NT2/D1 (cell line): ENCODE results near the gene CCDC154.

ENCODE experiments used
- SUZ12 ChIP-seq: IDR thresholded peaks from 2 replicates; pipeline ENCODE4 v1.6.1; 2011; ENCODE audit not compliant: insufficient read length, insufficient read depth; ENCODE audit errors: extremely low read depth
- YY1 ChIP-seq: IDR thresholded peaks from 2 replicates; pipeline ENCODE4 v1.6.1; 2011; ENCODE audit not compliant: insufficient read length, insufficient read depth
- ZNF274 ChIP-seq: IDR thresholded peaks from 2 replicates; pipeline ENCODE4 v1.6.1; 2011; ENCODE audit warnings: mild to moderate bottlenecking, low read depth, low read length

- no peak for TF ChIP-seq ZNF274
- TF ChIP-seq SUZ12 = no peak
- no peak for TF ChIP-seq YY1
Observed at GRCh38 chr16:1455190-1456171, 11.1 kb upstream of the CCDC154 start.
